Muscle of leg (tissue), 11 donors: Measurements from ENCODE around the gene CLCF1. TPM values are rescaled to one million over a fixed set of nuclear protein-coding genes. Genes with fewer than 3 reads are reported as not detected.

ENCODE experiments used
- DNase-seq: peaks from one replicate; pipeline ENCODE4 v3.0.0; 2013
- H3K27ac ChIP-seq: one replicate; pipeline ENCODE4 v1.5.1; 2013; ENCODE audit warnings: mild to moderate bottlenecking, low read length, control low read depth
- H3K27me3 ChIP-seq: one replicate; pipeline ENCODE4 v1.6.1; 2013; ENCODE audit warnings: low read length; ENCODE audit not compliant: control insufficient read depth, insufficient read depth
- H3K36me3 ChIP-seq: one replicate; pipeline ENCODE4 v1.6.1; 2013; ENCODE audit warnings: low read length; ENCODE audit not compliant: control insufficient read depth, insufficient read depth
- H3K4me1 ChIP-seq: one replicate; pipeline ENCODE4 v1.6.1; 2013; ENCODE audit warnings: low read length; ENCODE audit not compliant: control insufficient read depth, insufficient read depth
- H3K4me3 ChIP-seq: one replicate; pipeline ENCODE4 v1.5.1; 2013; ENCODE audit warnings: low read length, control low read depth
- H3K9me3 ChIP-seq: replicated peaks from 2 replicates; pipeline ENCODE4 v1.6.1; 2013; ENCODE audit warnings: low read depth, low read length; ENCODE audit not compliant: control insufficient read depth
- WGBS: methylation state at CpG from one replicate; pipeline ENCODE4 v1.1.5; 2013; ENCODE audit warnings: missing lambda C conversion rate; ENCODE audit not compliant: insufficient coverage; 5-methylcytosine and 5-hydroxymethylcytosine counted together
- polyA plus RNA-seq, 8 donors: library from polyadenylated mRNA; unstranded; fragments of 120-200 nt; gene quantifications; one replicate each; pipeline versions ENCODE4 v1.2.1 to v1.2.3, GENCODE V29; 2013; ENCODE audit warnings: inconsistent platforms in 1 of 8, low replicate concordance in 1 of 8; ENCODE audit not compliant: insufficient read length in 8 of 8, insufficient read depth in 1 of 8
- total RNA-seq: library from RNA; stranded (reverse); fragments of 120-200 nt; gene quantifications from one replicate; pipeline ENCODE4 v1.2.4, GENCODE V29; 2013

CLCF1 gene
- total and polyA plus RNA-seq, 9 donors = 2.0 to 4.8 (median 4.0) TPM

- Histone ChIP-seq H3K9me3 (no peaks in the 10 kb centered on the region), H3K36me3 (no peaks in the 10 kb centered on the region), H3K4me1 (peaks cover 65% of the 10 kb centered on the region), H3K27me3 (no peaks in the 10 kb centered on the region), H3K27ac (no peak overlapping the region), H3K4me3 (no peak overlapping the region)
- 87% methylated on average over 1 of the region's 4 CpGs for WGBS
- no peak for DNase-seq
Observed at GRCh38 chr11:67355794-67356386, 17.5 kb downstream of the CLCF1 start.

GRCh38 chr11:67355023-67355793 lies 18.2 kb downstream of the CLCF1 start:
- no peak for DNase-seq
- Histone ChIP-seq H3K36me3 (no peaks in the 10 kb centered on the region), H3K27ac (peak overlapping the region; percentile 99), H3K27me3 (no peaks in the 10 kb centered on the region), H3K9me3 (no peaks in the 10 kb centered on the region), H3K4me3 (no peak overlapping the region), H3K4me1 (peaks cover 65% of the 10 kb centered on the region)
- 75% methylated on average over 5 of the region's 11 CpGs for WGBS

DNA sequence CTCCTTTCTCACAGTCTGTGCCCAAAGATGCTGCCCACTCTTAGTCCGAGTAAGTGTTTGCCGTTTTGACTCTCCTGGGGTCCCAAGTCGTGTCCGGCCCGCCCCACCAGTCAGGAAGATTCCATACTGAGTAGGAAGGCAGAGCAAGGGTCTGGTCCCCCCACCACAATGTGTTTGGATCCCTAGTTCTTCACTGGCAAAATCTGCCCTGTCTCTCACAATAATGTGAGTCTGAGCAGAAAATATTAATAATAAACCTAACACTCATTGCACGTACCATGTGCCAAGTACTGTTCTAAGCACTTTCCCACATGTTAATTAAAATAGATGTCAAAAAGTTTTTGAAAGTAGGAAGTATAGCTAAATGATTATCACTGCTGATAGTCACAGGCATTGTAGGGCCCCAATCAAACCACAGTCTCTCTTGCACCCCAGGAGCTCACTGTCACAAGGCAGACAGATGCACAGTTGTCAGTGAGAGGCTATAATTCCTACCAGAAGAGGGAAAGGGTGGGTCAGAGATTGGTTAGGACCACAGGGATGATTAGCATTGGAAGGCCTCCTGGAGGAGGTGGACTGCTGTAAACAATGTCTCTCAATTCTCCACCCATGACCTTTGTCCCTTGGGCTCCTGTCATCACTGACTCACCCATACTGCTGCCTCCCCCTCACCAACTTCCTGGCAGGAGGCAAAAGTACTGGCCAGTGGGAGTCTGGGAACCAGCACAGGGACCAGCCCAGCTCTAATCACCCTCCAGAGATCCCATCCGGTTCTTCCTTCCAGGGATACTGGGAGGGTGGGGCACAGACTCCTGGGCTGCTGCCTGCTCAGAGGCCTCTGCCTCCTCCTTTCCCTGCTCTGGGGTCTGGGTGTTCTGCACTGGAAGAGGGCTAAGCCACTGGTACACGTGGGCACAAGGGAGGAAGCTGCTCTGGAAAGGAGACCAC lies 19.0 kb downstream of the CLCF1 start:
- DNase-seq = peak; percentile 56
- peaks cover 65% of the 10 kb centered on the region for H3K4me1 ChIP-seq

DNA sequence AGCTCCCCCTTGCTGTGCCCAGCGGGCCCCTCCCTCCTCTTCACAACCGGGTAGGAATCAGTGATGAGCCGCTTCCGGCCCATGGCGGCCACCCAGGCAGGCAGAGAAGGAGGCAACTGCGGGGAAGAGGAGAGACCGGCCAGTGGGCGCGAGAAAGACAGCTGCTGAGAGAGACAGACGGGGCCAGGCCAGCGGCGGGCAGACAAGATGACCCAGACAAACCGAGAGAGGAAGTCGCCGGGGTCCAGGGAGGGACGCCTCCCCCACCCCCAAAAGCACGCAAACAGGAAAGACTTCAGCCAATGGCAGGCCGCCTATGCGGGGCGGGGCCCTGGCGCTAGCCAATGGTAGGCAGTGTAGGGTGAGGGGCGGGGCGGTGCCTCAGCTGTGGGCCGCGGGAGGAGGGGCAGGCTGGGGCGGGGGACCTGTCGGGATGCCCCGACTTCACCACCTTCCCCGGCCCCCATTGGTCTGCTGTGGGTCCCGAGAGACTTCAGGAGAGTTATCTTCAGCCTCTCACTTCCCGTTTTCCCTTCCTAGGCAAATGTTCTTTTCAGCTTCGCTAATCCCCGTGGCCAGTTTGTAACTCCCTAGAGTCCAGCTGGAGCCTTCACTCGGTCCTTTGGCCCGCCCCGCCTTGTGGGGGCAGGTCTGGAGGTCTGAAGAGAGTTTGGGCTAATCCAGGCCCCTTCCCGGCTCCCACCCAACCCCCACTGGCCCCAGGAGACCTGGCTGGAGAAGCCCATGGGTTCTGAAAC lies 19.9 kb downstream of the CLCF1 start, which contains the start of gene POLD4:
Gene POLD4 (minus strand): TSS at position 230 of the 758 bp plus-strand sequence. CDS start 147 bp downstream, at position 83.
- H3K36me3 ChIP-seq = no peaks in the 10 kb centered on the region
- H3K27ac ChIP-seq = peak within 1 kb of the TSS; percentile 99
- WGBS = 0% methylated on average over 13 of the region's 37 CpGs
- no peaks in the 10 kb centered on the region for H3K9me3 ChIP-seq
- H3K27me3 ChIP-seq = no peaks in the 10 kb centered on the region
- H3K4me3 ChIP-seq = peak within 1 kb of the TSS; percentile 87
- H3K4me1 ChIP-seq = peaks cover 65% of the 10 kb centered on the region
- peak; percentile 98 for DNase-seq

More for the DNA sequence above, 19.0 kb downstream of the CLCF1 start:
- H3K27me3 ChIP-seq = no peaks in the 10 kb centered on the region
- no peaks in the 10 kb centered on the region for H3K36me3 ChIP-seq
- H3K4me3 ChIP-seq = peak overlapping the region; percentile 87
- no peaks in the 10 kb centered on the region for H3K9me3 ChIP-seq
- 7% methylated on average over 5 of the region's 8 CpGs for WGBS
- peak overlapping the region; percentile 99 for H3K27ac ChIP-seq

- 13% methylated on average over 19 of the region's 25 CpGs for WGBS
- H3K27me3 ChIP-seq = no peaks in the 10 kb centered on the region
- H3K27ac ChIP-seq = peak overlapping the region; percentile 99
- peak; percentile 35 for DNase-seq
- H3K4me3 ChIP-seq = peak overlapping the region; percentile 87
- H3K36me3 ChIP-seq = no peaks in the 10 kb centered on the region
- H3K9me3 ChIP-seq = no peaks in the 10 kb centered on the region
- peaks cover 58% of the 10 kb centered on the region for H3K4me1 ChIP-seq
Observed at GRCh38 chr11:67352546-67353316, 20.7 kb downstream of the CLCF1 start.

DNA sequence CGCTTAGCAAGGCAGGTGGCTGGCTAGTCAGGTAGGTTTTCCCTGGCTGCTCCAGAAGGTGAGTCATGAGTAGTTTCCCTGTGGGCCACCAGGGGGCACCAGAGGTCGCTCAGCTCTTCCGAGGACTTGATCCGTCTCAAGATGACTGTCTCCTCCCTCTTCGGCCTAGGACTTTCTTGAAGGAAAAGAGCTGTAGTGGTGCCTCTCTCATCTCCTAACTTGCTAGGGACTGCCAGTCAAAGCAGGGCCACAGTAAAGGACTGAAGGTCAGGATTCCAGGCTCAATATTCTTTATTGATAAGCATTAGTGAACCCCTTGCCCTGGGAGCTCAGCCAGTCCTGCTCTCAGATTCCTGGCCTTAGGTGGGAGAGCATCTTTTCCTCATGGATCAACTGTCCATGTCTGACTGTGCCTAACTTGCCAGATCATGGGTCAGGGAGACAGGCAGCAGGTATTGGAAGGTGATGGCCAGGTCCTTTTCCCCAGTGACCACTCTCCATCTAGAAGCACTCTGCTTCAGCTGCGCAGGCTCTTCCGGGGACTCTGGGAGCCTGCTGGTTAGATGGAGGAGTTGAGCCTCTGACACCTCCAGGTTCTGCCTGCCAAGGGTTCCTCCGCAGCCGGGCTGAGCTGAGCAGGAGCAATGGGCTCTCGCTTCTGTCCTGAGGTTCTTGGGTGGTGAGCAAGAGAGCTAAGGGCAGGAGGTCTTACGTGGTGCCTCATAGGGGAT lies 22.0 kb downstream of the CLCF1 start:
- 46% methylated on average over 10 of the region's 11 CpGs for WGBS
- DNase-seq = peak; percentile 85
- H3K4me3 ChIP-seq = no peak overlapping the region
- H3K9me3 ChIP-seq = no peaks in the 10 kb centered on the region
- peak overlapping the region; percentile 47 for H3K27ac ChIP-seq
- H3K27me3 ChIP-seq = no peaks in the 10 kb centered on the region
- no peaks in the 10 kb centered on the region for H3K36me3 ChIP-seq
- H3K4me1 ChIP-seq = peaks cover 45% of the 10 kb centered on the region

DNA sequence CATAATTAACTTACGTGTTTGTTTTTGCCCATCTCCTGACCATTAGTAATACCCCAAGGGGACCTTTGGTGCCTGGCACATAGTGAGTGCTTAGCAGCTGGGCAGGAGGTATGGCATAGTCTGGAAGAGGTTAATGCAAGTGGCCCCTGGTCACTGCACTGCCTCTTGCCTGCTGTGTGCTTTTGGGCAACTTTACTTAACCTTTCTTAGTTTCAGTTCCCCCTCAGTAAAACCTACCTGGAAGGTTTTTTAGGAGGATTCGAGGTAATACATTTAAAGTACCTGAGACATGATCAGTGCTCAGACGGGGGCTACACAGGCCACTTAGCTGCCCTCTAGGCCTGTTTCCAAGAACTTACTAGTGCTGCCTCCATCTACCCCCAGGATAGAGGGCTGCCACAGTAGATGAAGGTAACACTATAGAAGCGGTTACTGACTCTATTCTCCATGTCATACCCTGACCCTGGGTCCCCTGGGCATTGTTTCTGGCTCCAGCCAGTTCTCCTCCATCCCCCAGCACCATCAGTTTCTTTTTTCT lies 23.4 kb downstream of the CLCF1 start:
- DNase-seq = no peak
- Histone ChIP-seq H3K9me3 (no peaks in the 10 kb centered on the region), H3K4me3 (no peak overlapping the region), H3K4me1 (peaks cover 31% of the 10 kb centered on the region), H3K27me3 (no peaks in the 10 kb centered on the region), H3K27ac (no peak overlapping the region), H3K36me3 (no peaks in the 10 kb centered on the region)
- WGBS = no CpG with 5 or more reads among the region's 4 CpGs

GRCh38 chr11:67349457-67349856 lies 23.9 kb downstream of the CLCF1 start:
- Histone ChIP-seq H3K27me3 (no peaks in the 10 kb centered on the region), H3K4me3 (no peak overlapping the region), H3K36me3 (no peaks in the 10 kb centered on the region), H3K4me1 (peaks cover 26% of the 10 kb centered on the region), H3K9me3 (no peaks in the 10 kb centered on the region), H3K27ac (no peak overlapping the region)
- WGBS = 88% methylated on average over 2 of the region's 2 CpGs
- no peak for DNase-seq
